A673 (cell line): ENCODE data around the gene NEURL3. TPM values are rescaled to one million over a fixed set of nuclear protein-coding genes. Genes with fewer than 3 reads are reported as not detected.

Source experiments
- BruUV-seq: library from RNA; stranded (reverse); fragments of 400-500 nt; replicated peaks from 2 replicates; lab custom pipeline; 2021; lab: Mats Ljungman, UMichigan
- CTCF ChIA-PET: fragments of 300-600 bp; sonication (Branson Sonifier 250); formaldehyde crosslinking; loops from one replicate; lab custom pipeline; 2022; ENCODE audit warnings: antibody characterized with exemption; lab: Charles Lee
- POLR2A ChIA-PET: fragments of 300-600 bp; sonication (Branson Sonifier 250); formaldehyde crosslinking; loops from one replicate; lab custom pipeline; 2022; ENCODE audit warnings: antibody characterized with exemption; ENCODE audit not compliant: low non-redundant PET; lab: Charles Lee
- DNase-seq: peaks from one replicate; pipeline ENCODE4 v3.0.0-alpha.2; 2015; ENCODE audit warnings: low spot score
- H3K27ac ChIP-seq: fragments of 200-600 bp; sonication (generic); 2 replicates; pipeline ENCODE4 v1.5.1; 2016; ENCODE audit warnings: mixed run types, low read depth, mild to moderate bottlenecking, mixed read lengths, antibody characterized with exemption, low read length; ENCODE audit not compliant: poor library complexity, severe bottlenecking
- H3K27me3 ChIP-seq: fragments of 200-600 bp; sonication (generic); replicated peaks from 2 replicates; pipeline ENCODE4 v1.6.1; 2017; ENCODE audit warnings: mixed run types, low read depth, mild to moderate bottlenecking, mixed read lengths, antibody characterized with exemption, low read length; ENCODE audit not compliant: insufficient read depth, poor library complexity
- H3K36me3 ChIP-seq: fragments of 200-600 bp; sonication (generic); 2 replicates; pipeline ENCODE4 v1.6.1; 2016; ENCODE audit warnings: mixed run types, mild to moderate bottlenecking, mixed read lengths, antibody characterized with exemption, low read length; ENCODE audit not compliant: insufficient read depth, poor library complexity, severe bottlenecking
- H3K4me1 ChIP-seq: fragments of 200-600 bp; sonication (generic); 2 replicates; pipeline ENCODE4 v1.6.1; 2017; ENCODE audit warnings: mixed run types, mild to moderate bottlenecking, mixed read lengths, antibody characterized with exemption, low read length; ENCODE audit not compliant: insufficient read depth, poor library complexity, severe bottlenecking
- H3K4me3 ChIP-seq: fragments of 200-600 bp; sonication (generic); 2 replicates; pipeline ENCODE4 v1.5.1; 2016; ENCODE audit warnings: low read depth, mixed run types, mild to moderate bottlenecking, mixed read lengths, low read length; ENCODE audit not compliant: poor library complexity, severe bottlenecking
- H3K9me3 ChIP-seq: fragments of 200-600 bp; sonication (generic); 2 replicates; pipeline ENCODE4 v1.6.1; 2016; ENCODE audit warnings: mixed run types, low read depth, mild to moderate bottlenecking, mixed read lengths, antibody characterized with exemption, low read length; ENCODE audit not compliant: poor library complexity, severe bottlenecking
- CTCF ChIP-seq: fragments of 300-800, 200-600 bp; sonication (generic); conservative IDR thresholded peaks from 2 replicates; pipeline ENCODE4 v1.5.1; 2017; ENCODE audit warnings: low read depth, mild to moderate bottlenecking, antibody characterized with exemption, low read length, moderate library complexity, mixed read lengths
- EZH2 ChIP-seq: fragments of 200-600 bp; sonication (generic); IDR thresholded peaks from 2 replicates; pipeline ENCODE4 v1.6.1; 2017; ENCODE audit warnings: borderline replicate concordance, low read depth, mild to moderate bottlenecking, mixed read lengths, antibody characterized with exemption, low read length; ENCODE audit not compliant: poor library complexity, severe bottlenecking
- intact Hi-C: fragments of 100-400 bp; cut with micrococcal nuclease; formaldehyde crosslinking; loops from one replicate; pipeline ENCODE4 v1.10.0; 2022; ENCODE audit not compliant: unreplicated experiment
- total RNA-seq: library from RNA; stranded (reverse); gene quantifications from 2 replicates; pipeline ENCODE4 v1.2.3, GENCODE V29; 2021

The NEURL3 gene
- total RNA-seq, 1 experiment from 2014 or later, result not detected

GRCh38 chr2:96493072-96493471, 12.1 kb downstream of the NEURL3 start:
- no peak for DNase-seq
- no peak for TF ChIP-seq CTCF
- TF ChIP-seq EZH2, result no peak

GRCh38 chr2:96491860-96492497, 13.2 kb downstream of the NEURL3 start:
- no peak overlapping the region for H3K27ac ChIP-seq
- intact Hi-C loops, result no loop called here
- H3K4me3 ChIP-seq, result no peak overlapping the region
- no peak for DNase-seq
- H3K27me3 ChIP-seq, result no peaks in the 10 kb centered on the region
- peaks cover 6% of the 10 kb centered on the region for H3K9me3 ChIP-seq
- H3K36me3 ChIP-seq, result no peaks in the 10 kb centered on the region
- H3K4me1 ChIP-seq, result peaks cover 3% of the 10 kb centered on the region
- TF ChIP-seq EZH2, result no peak
- no peak for TF ChIP-seq CTCF
- ChIA-PET CTCF (interaction anchor here (0.6 to 0.7 kb wide), 2 partner anchors 44 to 55 kb away, joined by 3 read pairs; no protein-coding TSS in a partner anchor), POLR2A (no interaction called here)
- no TSS peak for BruUV-seq

More at GRCh38 chr2:96493072-96493471, 12.1 kb downstream of the NEURL3 start:
- Histone ChIP-seq H3K36me3 (no peaks in the 10 kb centered on the region), H3K4me3 (no peak overlapping the region), H3K4me1 (peaks cover 3% of the 10 kb centered on the region), H3K27me3 (no peaks in the 10 kb centered on the region), H3K27ac (no peak overlapping the region), H3K9me3 (peaks cover 6% of the 10 kb centered on the region)
- no TSS peak for BruUV-seq
- intact Hi-C loops, result no loop called here
- ChIA-PET CTCF (no interaction called here), POLR2A (no interaction called here)

- no peak for DNase-seq
- no peak for TF ChIP-seq EZH2
- TF ChIP-seq CTCF, result no peak
- intact Hi-C loops, result no loop called here
- peaks cover 12% of the 10 kb centered on the region for H3K4me1 ChIP-seq
- BruUV-seq, result no TSS peak
- H3K36me3 ChIP-seq, result no peaks in the 10 kb centered on the region
- H3K9me3 ChIP-seq, result no peaks in the 10 kb centered on the region
- ChIA-PET CTCF (no interaction called here), POLR2A (no interaction called here)
- no peaks in the 10 kb centered on the region for H3K27me3 ChIP-seq
- no peak overlapping the region for H3K4me3 ChIP-seq
- H3K27ac ChIP-seq, result no peak overlapping the region
These were observed 15.5 kb downstream of the NEURL3 start for GRCh38 chr2:96489663-96490062.
